PC-9 (cell line): ENCODE data around the gene HEATR9. TPM values are rescaled to one million over a fixed set of nuclear protein-coding genes. Genes with fewer than 3 reads are reported as not detected.
A peak's percentile ranks its signal among the peaks of the same experiment; 100 is the strongest.

Experiments
- BruUV-seq: library from RNA; stranded (reverse); fragments of 400-500 nt; replicated peaks from 2 replicates; lab custom pipeline; 2021; lab: Mats Ljungman, UMichigan
- CTCF ChIA-PET: fragments of 300-600 bp; sonication (Branson Sonifier 250); formaldehyde crosslinking; loops from one replicate; lab custom pipeline; 2022; ENCODE audit warnings: antibody characterized with exemption; lab: Charles Lee
- POLR2A ChIA-PET: fragments of 300-600 bp; sonication (Branson Sonifier 250); formaldehyde crosslinking; loops from one replicate; lab custom pipeline; 2022; ENCODE audit warnings: antibody characterized with exemption; ENCODE audit not compliant: unreplicated experiment; lab: Charles Lee
- DNase-seq, 2 experiments: peaks; one replicate each; pipeline versions ENCODE4 v3.0.0 to v3.0.0-alpha.2; 2015 to 2022; ENCODE audit warnings: mixed read lengths in 1 of 2
- H2AFZ ChIP-seq: fragments of 200-600 bp; sonication (generic); 2 replicates; pipeline ENCODE4 v1.8.1; 2017; ENCODE audit warnings: antibody characterized with exemption
- H3F3A ChIP-seq: fragments of 200-600 bp; sonication (generic); 2 replicates; pipeline ENCODE4 v1.8.1; 2017; ENCODE audit warnings: antibody characterized with exemption, mild to moderate bottlenecking, low read depth; ENCODE audit not compliant: insufficient read depth
- H3K27ac ChIP-seq: fragments of 200-600 bp; sonication (generic); 2 replicates; pipeline ENCODE4 v1.6.1; 2016; ENCODE audit warnings: mixed run types
- H3K27me3 ChIP-seq: fragments of 200-600 bp; sonication (generic); 2 replicates; pipeline ENCODE4 v1.6.1; 2016; ENCODE audit warnings: low read depth, mixed run types; ENCODE audit not compliant: insufficient read depth
- H3K36me3 ChIP-seq: fragments of 200-600 bp; sonication (generic); 2 replicates; pipeline ENCODE4 v1.6.1; 2016; ENCODE audit warnings: low read depth, mixed run types
- H3K4me1 ChIP-seq: fragments of 200-600 bp; sonication (generic); replicated peaks from 2 replicates; pipeline ENCODE4 v1.6.1; 2016; ENCODE audit warnings: mixed run types; ENCODE audit not compliant: insufficient read depth
- H3K4me2 ChIP-seq: fragments of 200-600 bp; sonication (generic); 2 replicates; pipeline ENCODE4 v1.6.1; 2017; ENCODE audit warnings: mixed run types
- H3K4me3 ChIP-seq: fragments of 200-600 bp; sonication (generic); 2 replicates; pipeline ENCODE4 v1.6.1; 2016; ENCODE audit warnings: mixed run types
- H3K79me2 ChIP-seq: fragments of 200-600 bp; sonication (generic); 2 replicates; pipeline ENCODE4 v1.6.1; 2017; ENCODE audit warnings: low read depth, mixed run types
- H3K9me2 ChIP-seq: fragments of 200-600 bp; sonication (generic); 2 replicates; pipeline ENCODE4 v1.8.1; 2017; ENCODE audit warnings: mild to moderate bottlenecking; ENCODE audit not compliant: insufficient read depth
- H3K9me3 ChIP-seq: fragments of 200-600 bp; sonication (generic); 2 replicates; pipeline ENCODE4 v1.8.1; 2016; ENCODE audit warnings: low read depth; ENCODE audit not compliant: insufficient read depth
- H4K20me1 ChIP-seq: fragments of 200-600 bp; sonication (generic); 2 replicates; pipeline ENCODE4 v1.8.1; 2017; ENCODE audit not compliant: insufficient read depth
- CTCF ChIP-seq: fragments of 200-600 bp; sonication (generic); conservative IDR thresholded peaks from 2 replicates; pipeline ENCODE4 v1.6.1; 2017; ENCODE audit warnings: mixed run types, antibody characterized with exemption, mild to moderate bottlenecking, moderate library complexity
- EZH2 ChIP-seq: fragments of 200-600 bp; sonication (generic); IDR thresholded peaks from 2 replicates; pipeline ENCODE4 v1.8.0; 2017; ENCODE audit warnings: antibody characterized with exemption, low read depth
- intact Hi-C: fragments of 100-400 bp; cut with micrococcal nuclease; formaldehyde crosslinking; loops from one replicate; pipeline ENCODE4 v1.10.0; 2022; ENCODE audit not compliant: unreplicated experiment
- total RNA-seq: library from RNA; stranded (reverse); gene quantifications from 2 replicates; pipeline ENCODE4 v1.2.3, GENCODE V29; 2021

Gene HEATR9
- total RNA-seq, 1 experiment from 2014 or later, result not detected

GRCh38 chr17:35846055-35846809 lies 22.5 kb downstream of the HEATR9 start:
- ChIA-PET POLR2A (no interaction called here), CTCF (no interaction called here)
- H3K79me2 ChIP-seq, result no peaks in the 10 kb centered on the region
- peaks cover 55% of the 10 kb centered on the region; the same call in 1 of the 2 replicates for H3F3A ChIP-seq
- DNase-seq, result no peak
- peaks cover 60% of the 10 kb centered on the region for H4K20me1 ChIP-seq
- no peaks in the 10 kb centered on the region for H3K27me3 ChIP-seq
- no TSS peak for BruUV-seq
- no peak overlapping the region for H2AFZ ChIP-seq
- H3K4me2 ChIP-seq, result no peak overlapping the region
- no peak overlapping the region for H3K4me3 ChIP-seq
- H3K27ac ChIP-seq, result no peak overlapping the region
- H3K36me3 ChIP-seq, result peaks cover 40% of the 10 kb centered on the region
- intact Hi-C loops, result no loop called here
- H3K4me1 ChIP-seq, result no peaks in the 10 kb centered on the region
- H3K9me2 ChIP-seq, result no peaks in the 10 kb centered on the region
- H3K9me3 ChIP-seq, result no peaks in the 10 kb centered on the region
- TF ChIP-seq CTCF (no peak), EZH2 (no peak)

GRCh38 chr17:35844547-35844946 lies 24.1 kb downstream of the HEATR9 start:
- TSS peak; percentile 51 for BruUV-seq
- intact Hi-C loops, result no loop called here

GRCh38 chr17:35843698-35844097 lies 25.0 kb downstream of the HEATR9 start:
- CTCF ChIA-PET, result no interaction called here
- Histone ChIP-seq H3K27ac (no peak overlapping the region), H3F3A (peaks cover 48% of the 10 kb centered on the region; the same call in 1 of the 2 replicates), H3K4me3 (no peak overlapping the region), H4K20me1 (peaks cover 64% of the 10 kb centered on the region), H3K79me2 (no peaks in the 10 kb centered on the region), H3K9me3 (no peaks in the 10 kb centered on the region), H3K9me2 (no peaks in the 10 kb centered on the region), H3K4me2 (no peak overlapping the region), H3K4me1 (no peaks in the 10 kb centered on the region), H2AFZ (no peak overlapping the region), H3K36me3 (peaks cover 46% of the 10 kb centered on the region), H3K27me3 (no peaks in the 10 kb centered on the region)
- intact Hi-C loops, result no loop called here
- no peak for DNase-seq
- TF ChIP-seq CTCF (no peak), EZH2 (no peak)
- POLR2A ChIA-PET, result no interaction called here
- no TSS peak for BruUV-seq

More at GRCh38 chr17:35844547-35844946, 24.1 kb downstream of the HEATR9 start:
- no peak overlapping the region for H3K4me3 ChIP-seq
- no peaks in the 10 kb centered on the region for H3K79me2 ChIP-seq
- H3K4me1 ChIP-seq, result no peaks in the 10 kb centered on the region
- CTCF ChIA-PET, result no interaction called here
- DNase-seq, result no peak
- POLR2A ChIA-PET, result no interaction called here
- H3K27me3 ChIP-seq, result no peaks in the 10 kb centered on the region
- H4K20me1 ChIP-seq, result peaks cover 68% of the 10 kb centered on the region
- no peak overlapping the region for H3K27ac ChIP-seq
- TF ChIP-seq CTCF (no peak), EZH2 (no peak)
- H3K9me2 ChIP-seq, result no peaks in the 10 kb centered on the region
- no peak overlapping the region for H3K4me2 ChIP-seq
- no peak overlapping the region for H2AFZ ChIP-seq
- no peaks in the 10 kb centered on the region for H3K9me3 ChIP-seq
- peaks cover 46% of the 10 kb centered on the region; the same call in 1 of the 2 replicates for H3F3A ChIP-seq
- peaks cover 46% of the 10 kb centered on the region for H3K36me3 ChIP-seq
